SU-DHL-6 (cell line): ENCODE results near the gene SPOCK1.

Experiments used
- H2AFZ ChIP-seq: fragments of 200-600 bp; sonication (generic); 2 replicates; pipeline ENCODE4 v1.6.1; 2014; ENCODE audit warnings: low read depth, mild to moderate bottlenecking, moderate library complexity, mixed read lengths, antibody characterized with exemption, low read length; ENCODE audit not compliant: severe bottlenecking
- H3F3A ChIP-seq: fragments of 200-600 bp; shearing (Covaris generic); 2 replicates; pipeline ENCODE4 v1.6.0; 2016; ENCODE audit warnings: antibody characterized with exemption, mild to moderate bottlenecking; ENCODE audit not compliant: insufficient read depth
- H3K27ac ChIP-seq: fragments of 200-600 bp; sonication (generic); 2 replicates; pipeline ENCODE4 v1.5.1; 2016; ENCODE audit warnings: low read depth, mild to moderate bottlenecking, low read length, moderate library complexity, mixed read lengths
- H3K27me3 ChIP-seq: fragments of 200-600 bp; sonication (generic), shearing (Covaris generic); 2 replicates; pipeline ENCODE4 v1.6.0; 2014; ENCODE audit warnings: mild to moderate bottlenecking, low read length
- H3K36me3 ChIP-seq: fragments of 200-600 bp; sonication (generic); 2 replicates; pipeline ENCODE4 v1.6.1; 2014; ENCODE audit warnings: mild to moderate bottlenecking, low read length, mixed read lengths
- H3K4me2 ChIP-seq: fragments of 300-600, 200-600 bp; shearing (Covaris generic), sonication (generic); 2 replicates; pipeline ENCODE4 v1.6.0; 2014; ENCODE audit warnings: low read length, low read depth, mild to moderate bottlenecking; ENCODE audit not compliant: poor library complexity, severe bottlenecking
- H3K4me3 ChIP-seq: fragments of 200-600 bp; sonication (generic); 2 replicates; pipeline ENCODE4 v1.5.1; 2014; ENCODE audit warnings: antibody characterized with exemption, low read length, mild to moderate bottlenecking, mixed read lengths; ENCODE audit not compliant: insufficient read depth, poor library complexity, severe bottlenecking
- H3K79me2 ChIP-seq: fragments of 200-600 bp; sonication (generic); 2 replicates; pipeline ENCODE4 v1.6.1; 2014; ENCODE audit warnings: mild to moderate bottlenecking, low read length, moderate library complexity; ENCODE audit not compliant: insufficient read depth
- H3K9ac ChIP-seq: fragments of 200-600 bp; sonication (generic); 2 replicates; pipeline ENCODE4 v1.7.0; 2014; ENCODE audit warnings: mild to moderate bottlenecking, low read length
- H3K9me2 ChIP-seq: fragments of 200-600 bp; sonication (generic); replicated peaks from 2 replicates; pipeline ENCODE4 v1.6.1; 2014; ENCODE audit warnings: low read length; ENCODE audit not compliant: insufficient read depth
- H3K9me3 ChIP-seq: fragments of 200-600 bp; sonication (generic); 2 replicates; pipeline ENCODE4 v1.6.1; 2014; ENCODE audit warnings: low read length, mixed read lengths; ENCODE audit not compliant: insufficient read depth
- H4K20me1 ChIP-seq: fragments of 200-600 bp; sonication (generic); 2 replicates; pipeline ENCODE4 v1.6.1; 2014; ENCODE audit warnings: low read depth, mild to moderate bottlenecking, antibody characterized with exemption, low read length, moderate library complexity, mixed read lengths
- EZH2phosphoT487 ChIP-seq: fragments of 200-600 bp; sonication (generic), shearing (Covaris generic); conservative IDR thresholded peaks from 2 replicates; pipeline ENCODE4 v1.6.1; 2018; ENCODE audit warnings: mild to moderate bottlenecking, antibody characterized with exemption, low read length, moderate library complexity, mixed read lengths
- TF ChIP-seq, protein P1 (sequence below): fragments of 200-600 bp; sonication (generic); IDR thresholded peaks from one replicate; pipeline ENCODE4 v1.5.1; 2017; ENCODE audit warnings: antibody characterized with exemption, mild to moderate bottlenecking, low read length, moderate library complexity; ENCODE audit not compliant: insufficient read depth, poor library complexity, severe bottlenecking

SPOCK1 gene

DNA sequence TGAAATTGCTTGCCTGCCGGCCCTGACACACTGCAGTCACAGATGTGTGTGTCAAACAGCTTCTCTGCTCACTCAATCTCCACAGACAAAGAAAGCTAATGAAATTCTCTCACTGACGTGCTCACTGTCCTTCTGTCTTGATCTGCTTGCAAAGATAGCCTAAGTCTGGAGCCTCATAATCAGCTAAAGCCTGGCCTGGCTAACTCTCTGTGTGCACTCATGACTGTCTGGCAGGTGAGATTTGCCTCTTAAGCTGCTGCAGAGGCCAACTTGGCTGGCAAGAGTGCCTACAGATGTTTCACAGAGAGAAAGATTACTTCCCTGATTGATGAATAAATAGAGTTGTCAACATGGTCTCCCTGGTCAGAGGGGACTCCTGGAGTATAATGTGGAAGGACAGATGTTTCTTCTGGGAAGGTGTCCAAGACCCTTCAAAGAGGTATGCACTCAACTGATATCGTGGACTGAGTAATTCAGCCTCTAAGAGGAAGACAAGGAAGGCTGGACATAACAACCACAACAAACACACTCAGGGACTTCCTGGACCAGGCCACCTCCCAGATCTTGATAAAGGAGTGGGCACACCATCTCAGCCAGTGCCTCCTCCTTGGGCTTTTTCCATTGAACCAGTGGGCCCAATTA lies 362.0 kb downstream of the SPOCK1 start:
- Histone ChIP-seq H3K27me3 (no peaks in the 10 kb centered on the region), H3K9me3 (no peaks in the 10 kb centered on the region), H3K9ac (no peak overlapping the region), H3K27ac (no peak overlapping the region), H2AFZ (no peak overlapping the region), H3K9me2 (no peaks in the 10 kb centered on the region), H3F3A (no peaks in the 10 kb centered on the region), H3K4me3 (no peak overlapping the region), H4K20me1 (no peaks in the 10 kb centered on the region), H3K4me2 (no peak overlapping the region), H3K79me2 (no peaks in the 10 kb centered on the region), H3K36me3 (no peaks in the 10 kb centered on the region)
- no peak for TF ChIP-seq EZH2phosphoT487
- TF ChIP-seq, protein P1, sequence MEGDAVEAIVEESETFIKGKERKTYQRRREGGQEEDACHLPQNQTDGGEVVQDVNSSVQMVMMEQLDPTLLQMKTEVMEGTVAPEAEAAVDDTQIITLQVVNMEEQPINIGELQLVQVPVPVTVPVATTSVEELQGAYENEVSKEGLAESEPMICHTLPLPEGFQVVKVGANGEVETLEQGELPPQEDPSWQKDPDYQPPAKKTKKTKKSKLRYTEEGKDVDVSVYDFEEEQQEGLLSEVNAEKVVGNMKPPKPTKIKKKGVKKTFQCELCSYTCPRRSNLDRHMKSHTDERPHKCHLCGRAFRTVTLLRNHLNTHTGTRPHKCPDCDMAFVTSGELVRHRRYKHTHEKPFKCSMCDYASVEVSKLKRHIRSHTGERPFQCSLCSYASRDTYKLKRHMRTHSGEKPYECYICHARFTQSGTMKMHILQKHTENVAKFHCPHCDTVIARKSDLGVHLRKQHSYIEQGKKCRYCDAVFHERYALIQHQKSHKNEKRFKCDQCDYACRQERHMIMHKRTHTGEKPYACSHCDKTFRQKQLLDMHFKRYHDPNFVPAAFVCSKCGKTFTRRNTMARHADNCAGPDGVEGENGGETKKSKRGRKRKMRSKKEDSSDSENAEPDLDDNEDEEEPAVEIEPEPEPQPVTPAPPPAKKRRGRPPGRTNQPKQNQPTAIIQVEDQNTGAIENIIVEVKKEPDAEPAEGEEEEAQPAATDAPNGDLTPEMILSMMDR: no peak

DNA sequence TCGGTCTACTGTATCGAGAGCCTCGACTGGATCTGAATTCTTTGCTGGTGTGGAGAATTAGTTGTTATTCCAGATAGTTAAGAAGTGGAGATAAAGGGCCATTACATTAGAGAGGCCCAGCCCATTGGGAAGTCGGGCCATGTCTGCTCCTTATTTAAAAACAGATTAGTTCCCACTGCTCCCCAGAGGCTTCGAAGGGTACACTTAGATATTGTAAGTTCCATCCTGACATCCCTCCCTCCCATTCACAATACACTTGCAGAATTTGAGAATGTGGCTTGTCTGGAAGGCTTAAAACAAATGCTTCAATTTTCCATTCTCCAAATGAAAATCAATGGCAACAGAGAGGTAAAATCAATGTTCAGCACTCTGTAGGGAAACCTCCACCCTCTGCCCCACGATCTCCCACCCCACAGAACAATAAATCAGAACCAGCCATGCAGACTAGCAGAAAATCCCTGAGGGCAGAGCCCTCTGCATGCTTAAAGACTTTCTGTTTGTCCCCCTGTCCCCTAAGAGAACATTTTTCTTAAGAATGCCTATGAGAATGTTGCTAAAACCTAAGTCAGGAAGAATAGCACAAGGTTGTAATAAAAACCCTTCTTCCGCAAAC lies 364.1 kb downstream of the SPOCK1 start:
- H3K9me3 ChIP-seq: no peaks in the 10 kb centered on the region
- H3K9me2 ChIP-seq: no peaks in the 10 kb centered on the region
- no peak overlapping the region for H3K9ac ChIP-seq
- H3K4me3 ChIP-seq: no peak overlapping the region
- H3K36me3 ChIP-seq: no peaks in the 10 kb centered on the region
- no peaks in the 10 kb centered on the region for H3K79me2 ChIP-seq
- TF ChIP-seq, protein P1: no peak
- TF ChIP-seq EZH2phosphoT487: no peak
- H3F3A ChIP-seq: no peaks in the 10 kb centered on the region
- no peak overlapping the region for H3K4me2 ChIP-seq
- H2AFZ ChIP-seq: no peak overlapping the region
- no peaks in the 10 kb centered on the region for H3K27me3 ChIP-seq
- no peaks in the 10 kb centered on the region for H4K20me1 ChIP-seq
- no peak overlapping the region for H3K27ac ChIP-seq

DNA sequence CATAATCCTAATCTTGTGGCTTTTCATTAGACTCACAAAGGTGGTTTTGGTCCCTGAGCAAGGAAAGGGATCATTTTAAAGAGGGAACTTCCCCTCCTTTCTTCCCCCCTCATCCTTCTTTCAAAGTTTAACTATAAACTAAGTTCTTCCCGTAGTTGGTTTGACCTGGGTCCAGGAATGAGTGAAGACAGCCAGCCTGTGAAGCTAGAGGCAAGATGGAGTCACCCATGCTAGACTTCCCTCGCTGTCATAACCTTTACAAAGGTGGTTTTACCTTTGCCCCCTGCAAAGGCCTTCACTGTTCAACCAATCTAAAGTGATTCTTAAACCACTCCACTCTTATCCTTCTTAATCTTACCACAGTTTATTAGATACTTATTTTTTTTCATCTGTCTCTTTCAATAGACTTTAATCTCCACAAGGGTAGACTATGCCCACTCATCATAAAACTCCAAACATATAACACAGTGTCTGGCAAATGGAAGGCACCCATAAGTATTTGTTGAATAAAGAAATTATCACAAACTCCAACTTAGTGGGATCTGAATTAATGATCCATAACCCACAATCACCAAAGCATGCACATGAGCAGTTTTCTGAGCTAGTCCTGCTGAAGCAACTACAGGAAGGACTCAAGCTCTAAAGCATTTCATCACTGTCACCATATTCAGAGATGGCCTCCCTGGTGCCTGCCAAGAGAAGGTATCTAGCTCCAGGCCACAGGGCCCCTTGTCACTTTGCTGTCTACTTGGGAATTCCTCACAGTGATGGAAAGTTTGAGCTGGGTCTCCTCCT lies 369.0 kb downstream of the SPOCK1 start:
- Histone ChIP-seq H3K79me2 (no peaks in the 10 kb centered on the region), H3K4me3 (no peak overlapping the region), H3K27ac (no peak overlapping the region), H3K36me3 (no peaks in the 10 kb centered on the region), H3K9ac (no peak overlapping the region), H3K9me2 (no peaks in the 10 kb centered on the region), H3F3A (no peaks in the 10 kb centered on the region), H3K27me3 (no peaks in the 10 kb centered on the region), H3K4me2 (no peak overlapping the region), H3K9me3 (no peaks in the 10 kb centered on the region), H2AFZ (no peak overlapping the region), H4K20me1 (no peaks in the 10 kb centered on the region)
- TF ChIP-seq, protein P1: no peak
- no peak for TF ChIP-seq EZH2phosphoT487
